ENCODE data around the gene PLAC8L1.
"Not testable (repeated sequence)": the region's sequence is repeated elsewhere in the genome, so short reads cannot be mapped to it uniquely, and the experiment has no call there.

Gene PLAC8L1, protein sequence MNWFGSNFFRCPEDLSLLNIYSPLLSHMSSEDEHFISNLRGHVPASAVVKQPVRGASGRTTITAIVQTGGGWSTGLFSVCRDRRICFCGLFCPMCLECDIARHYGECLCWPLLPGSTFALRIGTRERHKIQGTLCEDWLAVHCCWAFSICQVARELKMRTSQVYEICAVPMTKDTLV

DNA sequence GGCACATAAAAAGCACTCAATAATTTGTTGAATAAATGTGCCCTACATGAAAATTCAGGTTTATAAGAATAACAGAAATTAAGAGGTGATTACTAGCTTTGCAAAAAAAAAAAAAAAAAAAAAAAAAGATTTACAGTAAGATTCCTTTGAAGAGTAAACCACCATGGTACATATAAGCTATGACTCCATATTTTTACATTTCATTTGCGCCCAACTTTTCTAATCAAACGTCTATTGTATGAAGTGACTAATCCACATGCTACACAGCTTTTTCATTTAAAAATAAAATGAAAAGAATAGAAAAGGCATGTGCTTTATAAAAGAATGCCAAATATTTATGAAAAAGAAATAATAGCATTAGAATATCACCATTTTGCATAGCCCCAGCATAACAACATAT, at the start of gene PLAC8L1:
Gene PLAC8L1 (minus strand): TSS at position 101 of the 400 bp plus-strand sequence. CDS start 1,266 bp downstream, outside the sequence.
- no peak for DNase-seq

DNA sequence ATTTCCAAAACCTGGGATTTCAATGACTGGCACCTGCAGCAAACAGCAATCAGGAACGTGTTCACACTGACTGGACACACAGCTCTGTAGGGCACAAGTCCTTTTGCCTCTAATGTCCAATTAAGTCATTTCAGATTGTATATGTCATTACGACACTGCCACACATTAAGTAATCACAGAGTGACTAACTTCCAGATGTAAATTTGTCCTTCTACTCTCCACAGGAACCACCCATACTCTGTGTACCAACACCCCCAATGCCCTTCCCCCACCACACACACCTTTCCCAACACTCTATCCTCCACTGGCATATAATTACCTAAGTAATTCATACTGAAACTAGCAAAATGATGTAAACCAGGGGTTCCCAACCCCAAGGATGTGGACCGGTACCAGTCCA, 46.6 kb upstream of the PLAC8L1 start:
- no peak for DNase-seq

DNA sequence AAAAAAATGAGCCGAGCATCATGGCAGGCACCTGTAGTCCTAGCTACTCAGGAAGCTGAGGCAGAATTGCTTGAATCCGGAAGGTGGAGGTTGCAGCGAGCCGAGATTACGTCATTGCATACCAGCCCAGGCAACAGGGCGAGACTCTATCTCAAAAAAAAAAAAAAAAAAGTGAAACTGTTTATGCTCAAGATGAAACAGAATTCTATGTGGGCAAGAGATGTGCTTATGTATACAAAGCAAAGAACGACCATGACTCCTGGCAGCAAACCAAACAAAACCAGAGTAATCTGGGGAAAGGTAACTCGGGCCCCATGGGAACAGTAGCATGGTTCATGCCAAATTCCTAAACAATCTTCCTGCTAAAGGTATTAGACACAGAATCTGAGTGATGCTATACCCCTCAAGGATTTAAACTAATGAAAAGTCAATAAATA, 32.6 kb upstream of the PLAC8L1 start:
- DNase-seq: no peak

DNA sequence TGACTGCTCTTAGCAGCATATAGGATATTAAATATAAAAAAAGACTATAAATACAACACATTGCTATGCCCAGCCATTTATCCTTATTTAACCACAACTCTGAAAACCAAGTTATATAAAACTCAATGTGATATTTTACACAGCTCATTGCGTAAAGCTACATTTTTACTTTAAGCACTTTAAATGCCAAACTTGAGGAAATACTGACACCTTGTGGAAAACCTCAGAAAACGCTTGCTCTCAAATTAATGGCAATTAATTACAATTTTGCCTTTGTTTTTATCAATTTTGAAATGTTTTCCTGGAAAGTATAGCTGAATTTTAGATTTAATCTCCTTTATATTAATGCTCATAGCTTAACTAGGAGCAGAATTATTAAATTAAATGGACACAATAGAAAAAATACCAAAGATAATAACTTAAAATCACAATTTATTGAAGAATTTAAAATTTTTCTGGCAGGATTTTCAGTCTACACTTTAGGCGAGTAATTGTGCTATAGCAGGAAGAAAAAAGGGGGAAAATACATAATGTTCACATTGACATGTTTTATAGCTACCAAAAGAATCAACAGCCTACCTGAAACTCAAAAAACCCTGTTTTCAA, 25.2 kb upstream of the PLAC8L1 start:
- no peak for DNase-seq

DNA sequence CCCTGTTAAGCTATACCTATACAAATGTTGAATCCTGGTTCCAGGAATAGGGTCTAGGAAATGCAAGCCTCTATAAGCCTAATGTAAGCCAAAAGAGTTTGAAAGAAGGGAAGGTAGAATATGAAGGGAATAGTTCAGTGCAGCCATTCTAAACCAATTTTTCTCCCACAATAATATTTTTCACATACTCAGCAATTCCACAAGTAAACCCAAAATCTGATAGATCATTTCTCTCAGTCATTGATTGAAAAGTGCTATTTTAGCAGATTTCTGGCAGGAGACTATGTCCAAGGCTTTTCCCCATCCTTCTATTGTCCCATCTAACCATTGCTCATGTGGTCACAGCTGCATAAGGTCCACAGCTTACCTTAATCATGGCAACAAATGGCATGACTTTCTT, 20.7 kb upstream of the PLAC8L1 start:
- DNase-seq: no peak

DNA sequence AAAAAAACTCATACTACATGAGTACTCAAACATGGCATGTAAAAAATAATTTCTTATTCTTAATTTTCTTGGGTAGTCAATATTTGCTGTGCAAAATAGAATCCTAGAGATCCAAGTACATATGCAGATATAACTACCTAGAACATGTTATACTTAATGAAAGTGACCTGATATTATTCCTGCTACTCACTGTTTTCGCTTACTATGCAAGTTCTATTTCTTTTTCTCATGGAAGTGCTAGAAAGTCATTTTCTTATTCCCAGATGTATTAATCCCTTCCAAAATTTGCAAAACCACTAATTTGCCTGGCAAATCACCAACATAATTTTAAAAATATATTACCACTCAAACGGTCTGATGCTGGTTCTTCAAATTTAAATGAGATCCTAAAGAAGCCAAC, 19.2 kb upstream of the PLAC8L1 start:
- DNase-seq: no peak

DNA sequence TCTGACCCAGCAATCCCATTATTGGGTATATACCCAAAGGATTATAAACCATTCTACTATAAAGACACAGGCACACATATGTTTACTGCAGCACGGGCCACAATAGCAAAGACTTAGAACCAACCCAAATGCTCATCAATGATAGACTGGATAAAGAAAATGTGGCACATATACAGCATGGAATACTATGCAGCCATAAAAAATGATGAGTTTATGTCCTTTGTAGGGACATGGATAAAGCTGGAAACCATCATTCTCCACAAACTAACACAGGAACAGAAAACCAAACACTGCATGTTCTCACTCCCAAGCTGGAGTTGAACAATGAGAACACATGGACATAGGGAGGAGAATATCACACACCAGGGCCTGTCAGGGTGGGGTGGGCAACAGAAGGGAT, 16.1 kb upstream of the PLAC8L1 start:
- not testable (repeated sequence) for DNase-seq

DNA sequence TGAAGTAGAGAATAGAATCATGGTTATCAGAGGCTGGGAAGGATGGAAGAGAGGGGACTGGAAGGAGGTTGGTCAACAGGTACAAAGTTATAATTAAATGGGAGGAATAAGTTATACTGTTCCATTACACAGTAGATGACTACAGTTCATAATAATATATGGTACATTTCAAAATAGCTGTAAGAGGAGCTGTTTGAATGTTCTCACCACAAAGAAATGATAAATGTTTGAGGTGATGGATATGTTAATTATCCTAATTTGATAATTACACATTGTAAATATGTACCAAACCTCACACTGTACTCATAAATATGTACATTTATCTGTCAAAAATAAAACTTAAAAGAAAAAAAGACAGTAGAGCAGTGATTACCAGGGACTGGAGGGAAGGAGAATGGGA, 12.9 kb upstream of the PLAC8L1 start:
- DNase-seq: no peak

DNA sequence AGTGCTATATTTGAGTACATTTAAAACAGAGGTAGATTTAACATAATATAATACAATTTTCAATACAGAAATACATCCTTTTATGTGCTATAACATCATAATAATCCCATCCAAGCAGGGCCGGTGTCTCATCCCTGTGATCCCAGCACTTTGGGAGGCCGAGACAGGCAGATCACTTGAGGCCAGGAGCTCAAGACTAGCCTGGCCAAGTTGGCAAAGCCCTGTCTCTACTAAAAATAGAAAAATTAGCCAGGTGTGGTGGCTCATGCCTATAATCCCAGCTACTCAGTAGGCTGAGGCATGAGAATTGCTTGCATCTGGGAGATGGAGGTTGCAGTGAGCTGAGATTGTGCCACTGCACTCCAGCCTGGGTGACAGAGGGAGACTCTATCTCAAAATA, 11.8 kb upstream of the PLAC8L1 start:
- not testable (repeated sequence) for DNase-seq

DNA sequence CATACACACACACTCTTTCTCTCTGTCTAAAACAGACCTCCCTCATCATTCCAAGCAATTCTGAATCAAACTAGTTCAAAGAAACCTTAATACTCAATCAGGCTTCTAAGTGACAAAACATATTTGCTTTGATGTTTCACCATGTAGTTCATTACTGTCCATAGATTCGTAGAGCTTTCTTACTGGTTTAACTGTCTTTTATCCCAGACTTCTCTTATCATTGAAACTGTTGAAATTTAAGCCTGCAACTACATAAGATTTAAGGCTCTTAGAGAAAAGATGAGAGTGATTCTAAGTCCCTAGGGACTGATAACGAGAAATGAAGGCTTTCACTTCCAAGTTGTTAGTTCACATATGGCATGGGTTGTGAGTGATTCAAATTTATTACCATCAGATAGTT, 11.0 kb upstream of the PLAC8L1 start:
- DNase-seq: no peak

DNA sequence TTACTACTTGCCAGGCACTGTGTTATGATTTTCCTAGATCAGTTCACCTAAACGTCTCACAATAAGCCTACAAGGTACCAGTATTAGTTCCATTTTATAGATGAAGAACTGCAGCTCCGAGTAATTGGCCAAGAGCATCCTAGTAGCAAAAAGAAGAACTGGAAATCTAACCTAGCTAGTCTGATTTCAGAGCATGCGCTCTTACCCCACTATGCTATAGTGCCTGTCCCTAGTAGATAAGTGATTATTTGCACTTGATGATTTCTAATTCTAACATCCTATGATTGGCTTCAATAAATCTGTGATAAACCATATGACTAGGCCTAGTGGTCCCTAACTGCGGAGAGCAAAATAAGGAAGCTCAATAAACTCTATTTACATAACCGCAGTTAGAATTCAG, 7.1 kb upstream of the PLAC8L1 start:
- no peak for DNase-seq

DNA sequence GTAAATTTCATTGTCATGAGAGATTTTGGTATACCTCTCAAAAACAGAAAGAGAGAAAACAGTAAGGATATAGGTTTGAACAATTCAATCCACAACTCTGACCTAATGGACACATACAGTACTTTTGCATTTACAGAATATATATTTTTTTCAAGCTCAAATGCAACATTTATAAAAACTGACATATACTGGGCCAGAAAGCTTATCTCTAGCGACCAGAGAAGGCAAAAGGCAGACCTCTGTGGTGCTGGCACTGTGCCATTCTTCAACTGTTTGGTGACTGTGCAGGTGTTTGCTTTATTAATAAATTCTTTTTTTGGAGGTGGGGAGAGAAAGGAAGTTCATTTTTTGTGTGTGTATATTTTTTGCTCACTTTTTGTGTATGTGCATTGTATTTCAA, 6.0 kb upstream of the PLAC8L1 start:
- DNase-seq: no peak

DNA sequence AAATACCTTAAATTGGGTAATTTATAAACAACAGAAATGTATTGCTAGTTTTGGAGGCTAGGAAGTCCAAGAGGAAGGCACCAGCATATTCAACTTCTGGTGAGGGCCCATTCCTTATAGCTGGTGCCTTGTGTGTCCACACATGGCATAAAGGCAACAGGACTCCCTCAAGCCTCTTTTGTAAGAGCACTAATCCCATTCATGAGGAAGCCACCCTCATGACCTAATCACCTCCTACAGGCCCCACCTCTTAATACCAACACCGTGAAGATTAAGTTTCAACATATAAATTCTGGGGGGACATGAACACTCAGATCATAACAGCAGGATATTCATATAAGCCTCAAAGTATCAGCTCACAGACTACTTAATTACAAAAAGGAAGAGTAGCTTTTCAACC, 4.0 kb upstream of the PLAC8L1 start:
- DNase-seq: no peak

DNA sequence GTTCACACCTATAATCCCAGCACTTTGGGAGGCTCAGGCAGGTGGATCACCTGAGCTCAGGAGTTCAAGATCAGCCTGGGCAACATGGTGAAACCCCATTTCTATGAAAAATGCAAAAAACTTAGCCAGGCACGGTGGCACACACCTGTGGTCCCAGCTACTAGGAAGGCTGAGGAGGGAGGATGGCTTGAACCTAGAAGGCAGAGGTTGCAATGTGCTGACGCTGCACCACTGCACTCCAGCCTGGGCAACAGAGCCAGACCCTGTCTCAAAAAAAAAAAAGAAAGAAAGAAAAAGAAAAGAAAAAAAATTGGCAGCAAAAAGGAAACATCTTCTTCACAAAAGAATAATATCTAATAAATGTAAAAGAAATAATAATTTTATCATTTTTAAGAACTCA, 3.5 kb upstream of the PLAC8L1 start:
- not testable (repeated sequence) for DNase-seq

DNA sequence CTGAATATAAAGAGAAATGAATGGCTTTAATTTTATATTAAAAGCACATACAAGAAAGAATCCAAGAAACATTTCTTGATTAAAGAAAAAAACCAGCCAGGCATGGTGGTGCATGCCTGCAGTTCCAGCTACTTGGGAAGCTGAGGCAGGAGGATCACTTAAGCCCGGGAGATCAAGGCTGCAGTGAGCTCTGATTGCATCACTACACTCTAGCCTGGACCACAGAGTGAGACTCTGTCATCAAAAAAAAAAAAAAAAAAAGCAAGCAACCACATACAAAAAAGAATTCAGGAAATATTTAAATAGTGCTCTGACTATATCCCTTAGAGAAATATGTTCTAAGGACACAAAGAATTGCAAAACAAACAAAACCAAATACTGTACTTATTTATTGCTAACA, 2.5 kb upstream of the PLAC8L1 start:
- no peak for DNase-seq

DNA sequence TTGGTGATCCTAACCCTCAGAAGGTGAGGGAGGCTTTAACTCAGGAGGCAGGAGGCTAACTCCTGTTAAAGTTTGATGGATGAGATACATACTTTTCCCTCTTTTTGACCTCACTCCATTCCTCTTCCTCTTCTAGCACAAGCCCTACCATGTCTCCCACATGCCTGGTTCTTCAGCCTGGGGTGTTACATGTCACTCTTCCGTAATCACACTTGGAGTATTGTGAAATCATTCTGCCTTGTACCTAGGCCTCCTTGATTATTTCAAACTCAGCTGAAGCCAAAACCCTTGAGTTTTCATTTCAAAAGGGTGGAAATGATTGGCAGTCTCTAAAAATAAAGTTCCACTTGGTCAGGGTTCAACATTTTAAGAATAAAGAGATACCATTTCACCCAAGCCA, 1.8 kb downstream of the PLAC8L1 start:
- no peak for DNase-seq

DNA sequence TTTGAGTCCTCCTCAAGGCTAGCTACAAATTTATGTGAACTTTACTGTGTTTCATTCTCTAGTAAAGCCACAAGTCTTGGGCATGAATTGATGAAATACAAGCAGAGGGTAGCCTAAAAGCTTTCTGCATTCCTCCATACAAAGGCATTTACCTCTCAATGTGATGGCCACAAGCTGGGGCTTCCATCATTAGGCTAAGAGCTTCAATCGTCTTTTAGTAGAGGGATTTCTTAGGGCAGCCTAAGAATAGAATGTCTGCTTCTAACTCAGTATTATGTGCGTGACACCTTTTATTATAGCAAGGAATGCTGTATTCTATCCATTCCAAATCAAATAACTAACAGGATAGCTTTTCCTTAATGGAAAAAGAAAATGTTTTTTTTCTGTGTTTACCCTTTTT, 3.7 kb downstream of the PLAC8L1 start:
- no peak for DNase-seq

DNA sequence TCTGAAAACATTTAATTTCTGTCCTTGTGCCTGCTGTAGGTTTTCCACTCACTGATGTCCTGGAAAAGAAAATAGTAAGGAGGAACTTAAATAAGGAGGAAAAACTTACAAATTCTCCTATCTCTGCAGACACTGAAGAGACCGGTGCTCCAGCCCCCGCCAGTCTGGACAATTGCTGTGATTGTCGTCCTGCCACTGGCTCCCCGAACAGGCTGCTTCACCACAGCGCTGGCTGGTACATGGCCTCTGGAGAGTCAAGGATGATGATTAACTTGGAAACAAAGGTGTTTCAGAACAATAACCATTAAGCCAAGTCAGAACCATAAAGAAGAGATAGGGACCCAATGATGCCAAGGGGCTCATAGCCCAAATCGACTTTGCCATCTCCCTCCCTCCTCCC, 7.3 kb downstream of the PLAC8L1 start:
- no peak for DNase-seq

DNA sequence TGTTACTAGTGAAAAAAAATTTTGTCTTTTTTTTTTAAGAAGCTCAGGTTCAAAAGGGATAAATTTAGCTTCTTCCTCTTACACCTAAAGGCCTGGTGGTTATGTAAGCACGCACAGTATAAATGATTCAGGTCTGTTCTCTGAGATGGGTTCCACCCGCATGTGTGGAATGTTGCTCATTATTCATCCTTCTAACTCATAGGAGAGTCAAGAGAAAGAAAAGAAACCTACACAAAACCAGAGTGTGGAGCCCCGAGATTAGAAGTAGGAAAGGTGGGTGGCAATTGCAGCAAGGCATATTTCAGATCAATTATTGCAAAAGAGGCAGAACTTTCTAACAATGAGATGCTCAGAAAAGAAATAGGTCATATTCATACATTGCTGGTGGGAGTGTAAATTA, 13.5 kb downstream of the PLAC8L1 start:
- DNase-seq: no peak

DNA sequence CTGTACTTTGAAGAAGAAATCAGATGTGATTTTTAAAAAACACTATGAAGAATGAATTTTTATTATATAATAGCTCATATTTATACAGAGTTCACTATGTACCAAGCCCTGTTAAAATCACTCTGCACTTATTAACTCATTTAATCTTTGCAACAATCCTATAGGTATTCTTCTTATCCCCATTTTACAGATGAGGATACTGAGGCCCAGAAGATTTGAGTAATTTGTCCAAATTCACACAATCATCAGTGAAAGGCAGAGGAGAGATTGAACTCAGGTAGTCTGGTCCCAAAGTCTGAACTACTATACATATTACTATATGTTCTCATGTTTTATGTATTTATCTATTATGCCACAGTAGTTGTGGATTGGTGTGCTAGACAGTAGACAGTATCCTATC, 16.1 kb downstream of the PLAC8L1 start:
- no peak for DNase-seq

DNA sequence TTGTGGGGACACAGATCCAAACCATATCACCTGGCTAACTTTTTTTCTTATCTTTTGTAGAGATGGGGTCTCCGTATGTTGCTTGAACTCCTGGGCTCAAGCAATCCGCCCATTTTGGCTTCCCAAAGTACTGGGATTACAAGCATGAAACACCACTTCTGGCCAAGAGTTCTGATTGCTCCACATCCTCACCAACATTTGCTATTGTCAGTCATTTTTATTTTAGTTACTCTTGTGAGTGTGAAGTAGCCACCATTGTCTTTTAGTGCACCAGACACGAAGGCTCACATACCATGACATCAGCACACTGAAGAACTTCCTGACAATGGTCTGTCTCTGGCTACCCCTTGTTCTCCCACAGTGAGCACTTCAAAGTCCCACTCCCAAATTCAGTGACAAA, 17.3 kb downstream of the PLAC8L1 start:
- no peak for DNase-seq

DNA sequence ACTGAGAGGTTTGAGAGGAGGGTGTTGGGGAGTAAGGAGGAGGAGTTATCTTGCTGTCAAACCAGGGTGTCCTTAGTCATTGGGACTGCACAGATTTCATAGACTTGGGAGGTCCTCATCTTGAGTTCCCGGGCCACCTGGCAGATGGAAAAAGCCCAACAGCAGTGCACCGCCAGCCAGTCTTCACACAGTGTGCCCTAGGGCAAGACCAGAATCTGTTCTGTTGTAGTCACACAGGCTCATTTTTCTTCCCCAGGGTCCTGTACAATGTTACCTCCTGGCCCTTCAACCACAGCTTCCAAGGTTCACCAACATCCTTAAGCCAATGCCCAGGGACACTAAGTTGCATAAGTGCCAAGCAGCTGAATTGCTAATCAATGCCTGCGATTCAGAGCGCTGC, 21.0 kb downstream of the PLAC8L1 start:
- DNase-seq: no peak

DNA sequence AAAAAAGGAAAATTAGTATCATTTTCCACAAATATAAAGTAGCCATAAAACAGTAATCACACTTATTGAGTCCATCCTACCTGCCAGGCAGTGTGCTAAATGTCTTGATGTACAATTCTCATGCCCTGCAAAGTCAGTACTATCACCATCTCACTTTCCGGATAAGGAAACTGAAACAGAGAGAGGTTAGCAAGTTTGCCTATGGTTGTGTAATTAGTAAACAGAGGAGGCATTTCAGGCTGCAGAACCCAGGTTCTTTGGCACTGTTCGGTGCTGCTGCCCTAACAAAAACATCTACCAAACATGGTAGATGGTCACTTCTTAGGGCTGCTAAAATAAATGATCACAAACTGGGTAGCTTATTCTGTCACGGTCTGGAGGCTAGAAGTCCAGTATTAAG, 22.6 kb downstream of the PLAC8L1 start:
- DNase-seq: no peak

DNA sequence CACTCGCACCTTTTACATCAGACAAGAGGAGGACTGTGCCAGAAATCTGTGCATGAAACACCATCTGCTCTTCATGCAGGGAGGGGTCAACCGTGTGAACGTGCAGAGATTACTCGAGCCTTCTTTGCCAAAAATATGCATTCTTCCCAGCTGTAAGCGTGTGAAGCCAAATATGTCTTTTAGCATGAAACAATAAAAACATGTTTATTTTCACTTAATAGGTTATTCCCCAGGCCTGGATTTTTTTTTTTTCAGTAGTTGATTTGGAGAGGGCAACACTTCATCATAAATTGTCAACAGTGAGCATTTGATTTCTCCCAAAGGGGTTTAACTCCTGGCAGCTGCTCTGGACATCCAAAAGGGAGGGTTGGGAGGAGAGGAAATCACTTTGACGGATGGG, 23.8 kb downstream of the PLAC8L1 start:
- no peak for DNase-seq

DNA sequence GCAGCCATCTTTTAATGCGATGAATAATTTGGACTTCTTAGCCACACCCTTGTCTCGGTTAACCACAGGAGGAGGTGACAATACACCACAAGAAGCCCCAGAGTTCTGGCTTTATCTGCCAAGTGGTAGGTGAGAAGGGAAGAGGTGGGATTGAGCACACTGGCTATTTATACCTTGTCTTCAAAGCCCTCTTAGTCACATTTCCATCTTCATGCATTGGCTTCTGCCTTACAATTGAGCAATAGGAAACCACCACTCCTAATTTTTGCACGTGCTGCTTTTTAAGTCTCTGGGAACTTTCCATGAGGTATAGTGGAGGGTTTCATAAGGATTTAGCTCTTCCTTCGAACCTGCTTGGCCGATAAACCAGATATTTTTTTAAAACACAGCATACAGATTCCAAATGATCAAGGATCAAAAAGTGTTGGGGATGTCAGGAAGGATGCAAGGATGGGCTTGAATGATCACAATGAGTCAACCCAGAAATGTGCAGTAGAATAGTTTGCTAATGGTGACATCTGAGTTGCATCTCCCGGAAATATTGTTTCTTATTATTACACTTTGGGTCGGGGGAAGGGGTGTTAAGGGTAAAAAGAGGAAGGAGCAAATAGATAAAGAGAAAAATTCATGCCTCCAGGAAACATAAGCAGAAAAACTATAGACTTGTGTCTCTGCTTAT, 25.5 kb downstream of the PLAC8L1 start:
- no peak for DNase-seq

Data from stimulated activated CD8-positive, alpha-beta memory T cell treated with anti-CD3 and anti-CD28 coated beads, Interleukin-4, amount 100 ng/mL, for 48 hours (primary cell).